ENCODE measurements around the gene LRRC3.

Gene LRRC3

DNA sequence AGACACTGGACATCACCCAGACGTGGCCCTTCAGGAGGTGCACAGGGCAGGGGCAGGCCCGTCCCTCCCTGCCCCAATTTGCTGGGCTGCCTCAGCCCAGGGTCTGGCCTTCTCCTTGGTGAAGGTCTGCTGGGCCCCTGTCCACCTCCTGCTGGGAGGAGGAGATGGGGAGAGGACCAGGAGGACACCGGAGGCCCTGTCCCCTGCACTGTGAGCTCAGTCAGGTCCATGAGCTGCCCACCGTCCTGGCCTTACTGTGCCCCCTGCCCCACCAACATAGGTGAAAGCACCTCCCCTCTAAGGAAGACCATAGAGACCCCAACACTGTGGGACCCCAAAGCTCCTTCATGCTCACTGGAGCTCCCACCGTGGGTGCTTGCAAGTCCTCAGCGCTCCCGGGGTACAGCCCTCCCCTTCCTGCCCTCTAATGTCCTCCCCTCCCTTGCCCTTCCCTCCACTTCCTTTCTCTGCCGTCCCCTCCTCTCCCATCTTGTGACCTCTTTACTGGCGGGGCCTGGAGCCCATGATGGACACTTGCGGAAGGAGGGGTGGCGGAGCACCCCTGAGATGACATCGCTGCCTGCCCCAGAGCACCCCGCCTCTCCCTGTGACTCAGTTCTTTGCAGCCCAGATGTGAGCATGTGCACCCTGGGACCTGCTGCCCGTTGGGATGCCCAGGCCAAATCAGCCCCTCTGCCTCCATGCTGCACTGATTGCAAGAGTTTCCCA, 4.6 kb downstream of the LRRC3 start:
- no peak for DNase-seq

DNA sequence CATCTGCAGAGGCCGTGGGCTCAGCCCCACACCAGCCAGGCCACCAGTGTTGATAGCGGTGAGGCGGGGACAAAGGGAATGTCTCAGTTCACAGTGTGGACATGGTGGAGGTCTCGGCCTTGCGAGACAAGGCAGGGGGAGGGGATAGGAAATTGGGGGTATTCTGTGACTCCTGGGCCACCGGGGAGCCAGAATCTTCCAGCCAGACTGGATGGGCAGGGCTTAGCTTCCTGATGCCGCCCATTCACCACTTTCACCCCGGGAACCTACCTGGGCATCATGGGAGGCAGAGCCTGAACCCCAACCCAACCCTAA, 5.1 kb downstream of the LRRC3 start:
- no peak for DNase-seq

DNA sequence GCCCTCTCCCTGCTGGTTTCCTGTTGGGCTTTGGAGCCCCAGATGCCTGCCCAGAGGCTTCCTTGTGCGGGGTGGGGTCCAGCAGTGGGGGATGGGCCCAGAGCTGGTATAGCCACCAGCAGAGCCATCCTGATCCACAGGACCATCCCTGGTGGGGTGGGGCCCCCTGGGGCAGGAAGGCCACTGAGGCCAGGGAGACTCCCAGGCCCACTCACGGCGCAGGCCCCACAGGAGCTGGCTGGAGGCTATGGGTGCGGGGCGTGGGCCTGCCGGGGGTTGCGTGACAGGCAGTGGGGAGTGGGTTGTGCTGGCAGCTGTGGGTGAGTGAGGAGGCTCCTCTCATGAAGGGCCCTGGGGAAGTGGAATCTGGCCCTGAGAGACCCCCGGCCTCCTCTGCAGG, 5.7 kb downstream of the LRRC3 start:
- DNase-seq: no peak

DNA sequence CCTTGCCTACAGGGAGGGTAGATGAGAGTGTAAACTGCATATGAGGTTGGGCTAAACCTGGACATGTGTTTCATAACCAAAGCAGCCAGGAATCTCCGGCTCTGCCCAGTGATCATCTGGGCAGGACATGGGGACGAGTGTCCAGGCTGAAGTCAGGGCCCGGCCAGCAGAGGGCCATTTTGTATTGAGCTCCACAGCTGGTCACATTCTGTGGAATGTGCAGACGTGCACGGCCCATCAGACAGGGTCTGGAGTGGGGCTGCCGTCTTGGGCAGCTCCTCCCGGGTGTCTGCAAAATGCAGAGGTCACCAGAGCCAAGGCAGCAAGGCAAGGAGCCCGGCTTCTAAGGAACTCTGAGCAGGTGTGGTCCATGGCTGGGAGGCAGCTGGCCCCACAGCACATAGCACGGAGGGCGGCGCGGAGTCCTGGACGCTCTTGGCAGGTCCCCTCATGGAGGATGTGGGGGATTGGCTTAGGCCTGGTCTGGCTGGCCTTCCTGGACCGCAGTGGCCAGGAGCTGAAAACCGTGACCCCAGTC, 6.2 kb downstream of the LRRC3 start:
- DNase-seq: no peak

DNA sequence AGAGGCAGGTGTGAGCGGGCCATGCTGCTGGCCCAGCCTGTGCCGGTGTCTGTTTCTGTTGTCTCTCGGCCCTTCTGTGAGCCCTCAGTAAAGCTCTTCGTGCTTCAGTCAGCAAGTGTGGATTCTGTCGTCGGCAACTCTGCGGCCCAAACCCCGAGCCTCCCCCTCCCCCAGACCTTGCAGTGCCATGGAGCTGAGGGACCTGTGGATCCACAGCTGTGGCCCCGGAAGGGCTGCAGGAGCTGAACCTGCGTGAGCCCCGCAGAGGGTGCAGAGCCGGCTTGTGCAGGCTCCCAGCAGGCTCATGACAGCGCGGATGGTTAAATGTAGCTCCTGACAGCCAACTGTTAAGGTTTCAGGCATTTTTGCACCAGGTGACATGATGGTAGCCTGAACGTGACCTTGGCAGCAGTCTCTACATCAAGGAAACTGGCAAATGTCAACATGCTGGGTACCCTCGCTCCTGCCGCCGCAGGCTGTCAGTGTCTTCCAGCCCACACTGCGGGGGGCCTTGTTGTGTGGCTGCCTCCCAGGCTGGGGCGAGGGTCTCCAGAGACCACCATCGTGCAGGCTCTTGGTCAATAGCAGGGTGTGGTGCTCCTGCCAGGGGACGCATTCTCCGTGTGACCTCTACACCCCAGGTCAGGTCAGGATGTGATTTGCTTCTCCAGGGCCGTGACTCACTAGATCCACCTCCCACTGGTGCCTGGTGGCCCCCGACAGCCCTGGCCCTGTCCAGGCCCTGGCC, 7.0 kb downstream of the LRRC3 start:
- no peak for DNase-seq

- DNase-seq: no peak
Measured at GRCh38 chr21:44462834-44463200, 7.5 kb downstream of the LRRC3 start.

DNA sequence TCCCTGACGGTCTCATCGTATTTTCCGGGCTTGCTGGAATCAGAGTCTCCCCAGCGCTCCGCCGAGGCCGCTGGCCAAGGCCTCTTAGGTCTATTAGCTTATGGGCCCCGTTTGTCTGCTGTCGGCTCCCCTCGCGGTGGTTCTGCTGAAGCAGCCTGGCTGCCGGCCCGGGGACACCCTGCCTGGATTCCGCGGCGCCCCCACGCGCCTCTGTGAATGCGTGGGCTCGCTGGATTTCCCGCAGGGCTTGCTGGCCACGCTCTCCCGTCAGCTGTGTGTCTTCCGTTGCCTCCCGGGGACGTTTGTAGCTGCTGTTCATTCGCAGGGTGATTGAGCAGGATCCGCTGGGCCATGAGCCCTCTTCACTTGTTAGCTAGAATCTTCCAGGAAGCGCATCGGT, 8.4 kb downstream of the LRRC3 start:
- peak; percentile 58 for DNase-seq

DNA sequence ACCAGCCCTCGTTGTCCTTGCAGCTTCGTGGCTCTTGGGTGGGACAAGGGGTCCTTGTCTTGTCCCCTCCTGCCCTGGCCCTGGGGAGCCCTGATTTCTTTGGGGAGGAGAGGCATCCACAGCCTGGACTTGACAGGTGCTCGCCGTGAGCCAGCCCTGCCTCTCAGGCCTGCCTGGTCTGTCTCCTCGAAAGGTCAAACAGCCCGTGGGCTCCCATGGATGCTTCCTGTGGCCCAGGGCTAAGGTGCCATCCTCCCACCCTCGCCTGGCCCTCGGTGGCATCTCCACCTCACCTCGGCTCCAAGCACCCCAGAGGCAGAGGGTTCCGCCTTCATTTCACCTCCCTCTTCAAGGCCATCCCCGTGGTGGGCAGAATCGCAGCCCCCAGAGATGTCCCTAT, 9.0 kb downstream of the LRRC3 start:
- no peak for DNase-seq

DNA sequence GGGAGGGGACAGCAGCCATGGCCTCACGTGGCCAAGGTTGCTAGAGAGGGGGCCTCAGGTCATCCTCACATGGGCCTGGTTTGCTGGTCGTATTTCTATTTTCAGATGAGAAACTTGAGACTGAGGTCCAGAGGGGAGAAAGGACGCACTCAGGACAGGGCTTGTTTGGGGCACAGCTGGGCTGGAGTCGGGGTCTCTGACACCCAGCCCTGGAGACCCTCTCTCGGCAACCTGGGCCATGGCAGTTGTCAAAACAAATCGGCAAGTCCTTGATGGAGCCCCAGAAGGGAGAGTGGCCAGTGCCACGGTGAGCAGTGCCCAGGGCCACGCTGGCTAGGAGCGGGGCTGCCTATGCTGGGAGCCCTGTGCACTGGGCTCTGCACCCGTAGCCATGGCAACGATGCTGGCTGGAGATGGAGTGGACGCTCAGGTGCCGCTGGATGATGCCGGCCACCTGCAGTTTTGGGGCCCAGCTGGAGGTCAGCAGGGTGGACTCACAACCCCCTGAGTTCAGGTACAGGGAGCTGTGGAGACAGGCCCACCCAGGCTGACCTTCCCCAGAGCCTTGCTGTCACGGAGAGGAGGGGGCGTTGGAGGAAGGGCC, 11.1 kb downstream of the LRRC3 start:
- no peak for DNase-seq

DNA sequence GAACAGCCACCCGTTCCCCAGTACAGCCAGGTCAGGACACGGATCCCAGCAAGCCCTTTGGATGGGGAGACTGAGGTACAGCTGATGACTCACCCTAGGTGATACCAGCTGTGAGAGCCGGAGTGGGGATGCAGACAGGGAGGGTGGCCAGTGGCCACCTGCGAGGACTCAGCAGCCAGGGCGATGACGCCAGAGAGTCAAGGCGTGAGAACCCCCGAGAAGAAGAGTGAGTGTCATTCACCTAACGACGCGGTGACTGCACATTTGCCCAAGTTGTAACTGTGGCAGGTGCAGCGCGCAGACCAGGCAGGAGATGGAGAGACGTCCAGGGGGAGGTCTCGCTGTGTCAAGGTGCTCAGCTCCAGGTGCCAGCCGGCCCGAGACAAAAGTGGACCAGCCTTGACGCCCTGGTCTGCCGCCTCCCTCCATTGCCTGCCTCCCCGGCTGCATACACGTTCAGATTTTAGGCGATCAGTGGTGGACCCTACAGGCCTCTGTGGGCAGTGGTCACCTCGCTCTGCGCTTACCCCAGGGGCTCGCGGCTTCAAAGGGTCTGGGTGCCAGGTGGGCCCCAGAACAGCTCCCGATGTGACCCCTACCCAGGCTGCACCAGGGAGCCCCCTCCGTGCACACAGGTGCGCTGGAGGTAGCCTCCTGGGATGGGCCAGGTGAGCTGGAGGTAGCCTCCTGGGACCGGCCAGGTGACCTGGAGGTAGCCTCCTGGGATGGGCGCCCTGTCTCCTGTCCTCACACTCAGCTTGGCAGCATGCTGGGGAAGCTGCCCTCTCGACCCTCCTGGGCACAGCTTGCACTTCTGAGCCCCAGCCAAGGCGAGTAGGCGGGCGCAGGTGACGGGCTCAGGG, 11.9 kb downstream of the LRRC3 start:
- DNase-seq: no peak

GRCh38 chr21:44467859-44468195, 12.5 kb downstream of the LRRC3 start:
- DNase-seq: no peak

- DNase-seq: no peak
Measured at GRCh38 chr21:44471341-44471740, 16.0 kb downstream of the LRRC3 start.

GRCh38 chr21:44471996-44472395, 16.7 kb downstream of the LRRC3 start:
- no peak for DNase-seq

DNA sequence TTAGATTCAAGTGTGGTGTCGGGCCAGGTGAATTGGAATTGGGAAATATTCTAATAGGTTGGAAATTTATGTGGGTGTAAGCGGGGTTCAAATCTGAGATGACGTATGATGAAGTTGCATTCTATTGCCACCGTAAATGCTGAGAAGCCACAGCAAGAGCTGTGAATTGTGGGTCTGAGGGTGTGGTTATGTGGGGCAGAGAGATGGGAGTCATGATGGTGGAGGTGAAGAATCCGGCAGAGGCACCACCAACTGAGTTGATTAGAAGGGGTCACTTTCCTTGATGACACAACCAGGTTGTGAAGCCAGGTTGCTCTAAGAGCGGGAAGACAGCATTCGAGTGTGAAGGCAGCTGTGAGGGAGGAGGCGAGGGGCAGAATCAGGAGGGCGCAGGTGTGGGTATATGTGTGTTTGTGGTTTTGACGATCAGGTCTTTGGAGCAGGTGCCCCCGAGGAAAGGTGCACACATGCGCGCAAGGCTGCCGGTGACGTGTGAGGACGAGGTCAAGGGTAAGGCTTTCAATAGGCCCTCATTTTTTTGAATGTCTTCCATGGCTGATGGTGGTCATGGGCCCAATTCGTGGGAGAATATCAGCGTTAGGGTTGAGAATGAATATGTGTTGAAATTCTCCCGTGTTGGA, 18.7 kb downstream of the LRRC3 start:
- no peak for DNase-seq

DNA sequence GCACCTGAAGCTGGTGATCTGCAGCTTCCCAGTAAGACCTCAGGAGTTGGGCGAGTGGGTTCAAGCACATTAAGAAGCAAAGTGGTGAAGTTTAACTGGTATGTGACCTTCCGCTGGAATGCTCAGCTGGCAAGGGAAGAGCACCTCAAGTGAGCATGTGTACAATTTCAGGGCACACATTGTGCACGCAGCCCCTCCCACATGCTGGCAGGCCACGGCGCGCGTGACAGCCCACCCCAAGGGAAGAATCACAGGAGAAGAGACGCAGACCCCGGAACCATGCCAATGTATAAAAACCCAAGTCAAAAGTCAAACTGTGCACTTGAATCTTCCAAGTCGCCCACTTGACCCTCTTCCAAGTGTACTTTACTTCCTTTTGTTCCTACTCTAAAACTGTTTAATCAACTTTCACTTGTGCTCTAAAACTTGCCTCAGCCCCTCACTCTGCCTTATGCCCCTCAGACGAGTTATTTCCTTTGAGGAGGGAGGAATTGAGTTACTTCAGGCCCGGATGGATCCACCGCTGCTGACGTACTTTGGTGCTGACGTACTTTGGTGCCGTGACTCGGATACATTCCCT, 20.0 kb downstream of the LRRC3 start:
- no peak for DNase-seq

DNA sequence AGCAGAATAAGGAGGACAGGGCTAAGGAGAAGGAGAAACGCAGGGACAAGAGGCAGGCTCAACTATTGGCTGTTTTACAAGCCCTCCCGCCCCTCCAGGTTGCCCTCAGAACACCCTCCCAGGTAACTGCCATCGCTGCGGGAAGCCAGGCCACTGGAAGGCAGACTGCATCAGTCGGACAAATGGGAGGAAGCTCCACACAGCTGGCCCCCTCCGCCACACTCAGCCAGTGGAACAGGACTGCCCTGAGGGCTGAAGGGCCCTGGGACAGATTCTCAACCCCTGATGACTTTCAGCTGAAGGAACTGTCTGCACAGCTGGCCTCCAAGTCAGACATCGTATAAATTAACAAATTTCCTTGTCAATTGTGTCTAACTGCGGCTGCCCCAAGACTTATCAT, 21.8 kb downstream of the LRRC3 start:
- DNase-seq: no peak

GRCh38 chr21:44477712-44478111, 22.4 kb downstream of the LRRC3 start:
- no peak for DNase-seq

DNA sequence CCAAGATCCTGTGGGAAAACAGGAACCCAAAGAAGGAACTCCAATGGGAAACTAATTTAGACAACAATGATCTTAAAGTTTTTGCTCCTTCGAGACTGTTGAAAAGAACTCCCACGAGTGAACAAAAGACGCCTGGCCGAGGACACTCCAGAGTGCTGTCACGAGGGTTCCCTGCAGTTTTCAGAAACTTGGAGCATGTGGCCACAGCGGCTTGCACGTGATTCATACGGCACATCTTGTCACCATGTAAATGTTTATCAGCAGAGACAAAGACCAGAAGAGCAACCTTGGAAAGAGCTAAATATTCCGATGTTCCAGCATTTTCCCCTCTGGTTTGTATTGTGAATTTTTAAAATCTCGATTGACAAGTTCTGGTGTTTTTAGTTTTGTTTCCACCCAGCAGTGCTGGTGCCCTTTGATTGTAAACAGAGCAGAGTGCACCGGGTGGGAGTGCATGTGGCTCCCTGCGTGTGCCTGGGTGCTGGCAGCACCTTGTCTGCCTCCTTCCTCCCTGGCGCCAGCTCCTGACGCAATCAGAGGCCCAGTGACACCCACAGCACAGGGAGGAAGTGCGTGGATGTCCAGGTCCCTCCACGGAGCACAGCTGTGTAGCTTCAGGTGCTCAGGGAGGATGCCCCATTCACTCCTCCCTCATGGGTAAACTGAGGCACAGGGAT, 23.0 kb downstream of the LRRC3 start:
- no peak for DNase-seq

DNA sequence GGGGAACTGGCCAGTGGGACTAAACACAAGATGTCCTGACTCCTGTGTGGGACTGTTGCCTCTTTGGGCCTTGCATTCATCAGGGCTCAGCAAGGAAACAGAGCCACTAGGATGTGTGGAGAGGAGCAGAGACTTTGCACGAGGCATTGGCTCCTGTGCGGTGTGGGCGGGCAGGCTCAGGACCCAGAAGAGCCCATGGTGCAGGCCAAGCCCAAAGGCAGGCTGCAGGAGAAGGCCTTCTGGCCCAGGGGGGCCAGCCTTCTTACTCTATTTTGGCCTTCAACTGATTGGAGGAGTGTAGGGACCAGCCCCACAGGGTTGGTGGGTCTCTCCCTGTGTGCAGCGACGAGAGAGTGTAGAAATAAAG, 23.5 kb downstream of the LRRC3 start:
- no peak for DNase-seq

DNA sequence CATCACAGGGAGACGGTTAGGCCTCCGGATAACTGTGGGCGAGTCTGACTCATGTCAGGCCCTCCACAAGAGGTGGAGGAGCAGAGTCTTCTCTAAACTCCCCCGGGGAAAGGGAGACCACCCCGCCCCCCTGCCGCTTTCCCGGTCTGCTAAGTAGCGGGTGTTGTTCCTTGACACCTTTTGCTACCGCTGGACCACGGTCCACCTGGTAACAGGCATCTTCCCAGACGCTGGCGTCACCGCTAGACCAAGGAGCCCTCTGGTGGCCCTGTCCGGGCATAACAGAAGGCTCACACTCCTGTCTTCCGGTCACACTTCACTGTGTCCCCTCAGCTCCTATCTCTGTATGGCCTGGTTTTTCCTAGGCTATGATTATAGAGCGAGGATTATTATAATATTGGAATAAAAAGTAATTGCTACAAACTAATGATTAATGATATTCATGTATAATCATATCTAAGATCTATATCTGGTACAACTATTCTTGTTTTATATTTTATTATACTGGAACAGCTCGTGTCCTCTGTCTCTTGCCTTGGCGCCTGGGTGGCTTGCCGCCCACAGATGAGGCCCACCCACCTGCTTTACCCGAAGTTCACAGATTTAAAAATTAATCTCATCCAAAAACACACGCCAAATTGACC, 24.4 kb downstream of the LRRC3 start:
- DNase-seq: peak; percentile 35

Measured in retina (tissue), 1 donor.